GM12891 (cell line): ENCODE data around the gene FUOM.

Experiments
- PAX5 ChIP-seq: IDR thresholded peaks from 2 replicates; pipeline ENCODE4 v1.6.1; 2011; ENCODE audit warnings: low read length, moderate library complexity, mild to moderate bottlenecking; ENCODE audit not compliant: insufficient read depth, severe bottlenecking
- POLR2AphosphoS5 ChIP-seq: IDR thresholded peaks from 2 replicates; pipeline ENCODE4 v1.6.1; 2011; ENCODE audit warnings: low read depth, low read length, control low read depth
- TAF1 ChIP-seq: IDR thresholded peaks from 2 replicates; pipeline ENCODE4 v1.6.1; 2011; ENCODE audit warnings: low read depth, low read length, control low read depth

GRCh38 chr10:133359972-133360610 lies 2.3 kb upstream of the FUOM start:
- TF ChIP-seq POLR2AphosphoS5 = no peak
- TF ChIP-seq TAF1 = no peak
- TF ChIP-seq PAX5 = no peak
